ENCODE measurements around the gene CLCNKA. TPM values are rescaled to one million over a fixed set of nuclear protein-coding genes. Genes with fewer than 3 reads are reported as not detected.
"Not testable (repeated sequence)": the region's sequence is repeated elsewhere in the genome, so short reads cannot be mapped to it uniquely, and the experiment has no call there.

CLCNKA gene
- total RNA-seq, 2 donors from 2014 or later = 2.1 to 4.0 TPM

GRCh38 chr1:15975805-15976680, 45.8 kb upstream of the CLCNKA start, which contains the start of gene ZBTB17:
Gene ZBTB17, minus strand, starts transcription at chr1:15976101. Its CDS starts 27,606 bp downstream, at chr1:15948495.
- Histone ChIP-seq H3K27me3 (no peaks in the 10 kb centered on the region), H3K4me3 (peak within 1 kb of the TSS; percentile 61 to 89), H3K9me3 (no peaks in the 10 kb centered on the region), H3K4me1 (peaks cover 22% of the 10 kb centered on the region), H3K27ac (peak within 1 kb of the TSS; percentile 12 to 77 (median 58)), H3K36me3 (replicated peaks in 1 of 2; ENCODE audit: insufficient read depth in 1 of 2, low read depth in 2 of 2) (peaks cover 0 to 7% of the 10 kb centered on the region in 2 donors)
- DNase-seq = peak; percentile 95 to 97 (median 96)
- intact Hi-C loops (cut with DNase I) = no loop called here
- peak; percentile 97 for ATAC-seq
- peak; percentile 38 to 86 (median 83) for TF ChIP-seq POLR2A (IDR thresholded peaks at IDR 0.05)
- TF ChIP-seq, protein P1, sequence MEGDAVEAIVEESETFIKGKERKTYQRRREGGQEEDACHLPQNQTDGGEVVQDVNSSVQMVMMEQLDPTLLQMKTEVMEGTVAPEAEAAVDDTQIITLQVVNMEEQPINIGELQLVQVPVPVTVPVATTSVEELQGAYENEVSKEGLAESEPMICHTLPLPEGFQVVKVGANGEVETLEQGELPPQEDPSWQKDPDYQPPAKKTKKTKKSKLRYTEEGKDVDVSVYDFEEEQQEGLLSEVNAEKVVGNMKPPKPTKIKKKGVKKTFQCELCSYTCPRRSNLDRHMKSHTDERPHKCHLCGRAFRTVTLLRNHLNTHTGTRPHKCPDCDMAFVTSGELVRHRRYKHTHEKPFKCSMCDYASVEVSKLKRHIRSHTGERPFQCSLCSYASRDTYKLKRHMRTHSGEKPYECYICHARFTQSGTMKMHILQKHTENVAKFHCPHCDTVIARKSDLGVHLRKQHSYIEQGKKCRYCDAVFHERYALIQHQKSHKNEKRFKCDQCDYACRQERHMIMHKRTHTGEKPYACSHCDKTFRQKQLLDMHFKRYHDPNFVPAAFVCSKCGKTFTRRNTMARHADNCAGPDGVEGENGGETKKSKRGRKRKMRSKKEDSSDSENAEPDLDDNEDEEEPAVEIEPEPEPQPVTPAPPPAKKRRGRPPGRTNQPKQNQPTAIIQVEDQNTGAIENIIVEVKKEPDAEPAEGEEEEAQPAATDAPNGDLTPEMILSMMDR (IDR thresholded peaks at IDR 0.05) = peak in 1 of 7 experiments; percentile 8
- WGBS, 2 donors = 7 to 13% methylated on average over 28 to 47 of the region's 47 CpGs

- intact Hi-C loops (cut with DNase I); H3K27me3 ChIP-seq; H3K9me3 ChIP-seq; DNase-seq; H3K4me3 ChIP-seq; H3K27ac ChIP-seq; H3K36me3 ChIP-seq (replicated peaks in 1 of 2; ENCODE audit: insufficient read depth in 1 of 2, low read depth in 2 of 2); ATAC-seq: not testable (repeated sequence)
- peaks cover 22% of the 10 kb centered on the region for H3K4me1 ChIP-seq
- WGBS, 2 donors = 86 to 93% methylated on average over 4 of the region's 4 CpGs
Measured at GRCh38 chr1:15977947-15978346, 43.9 kb upstream of the CLCNKA start.

DNA sequence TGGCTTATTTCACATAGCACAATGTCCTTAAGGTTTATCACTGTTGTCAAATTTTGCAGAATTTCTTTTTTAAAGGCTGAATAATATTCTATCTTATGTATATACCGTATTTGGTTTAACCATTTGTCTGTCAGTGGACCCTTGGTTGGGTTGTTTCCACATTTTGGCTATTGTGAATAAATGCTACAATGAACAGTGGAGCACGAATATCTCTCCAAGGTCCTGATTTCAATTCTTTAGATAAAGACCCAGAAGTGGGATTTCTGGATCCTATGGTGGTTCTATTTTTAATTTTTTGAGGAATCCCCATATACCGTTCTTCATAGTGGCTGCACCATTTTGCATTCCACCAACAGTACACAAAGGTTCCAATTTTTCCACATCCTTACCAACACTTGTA, 40.2 kb upstream of the CLCNKA start:
- Histone ChIP-seq H3K27me3 (no peaks in the 10 kb centered on the region), H3K9me3 (no peaks in the 10 kb centered on the region), H3K27ac (no peak overlapping the region), H3K4me3 (no peak overlapping the region), H3K4me1 (no peaks in the 10 kb centered on the region), H3K36me3 (replicated peaks in 1 of 2; ENCODE audit: insufficient read depth in 1 of 2, low read depth in 2 of 2) (no peaks in the 10 kb centered on the region)
- intact Hi-C loops (cut with DNase I) = no loop called here
- TF ChIP-seq, protein P1 (IDR thresholded peaks at IDR 0.05) = no peak
- no peak for TF ChIP-seq POLR2A (IDR thresholded peaks at IDR 0.05)
- DNase-seq (no peak), ATAC-seq (no peak)
- 78 to 80% methylated on average over 3 of the region's 3 CpGs for WGBS, 2 donors

DNA sequence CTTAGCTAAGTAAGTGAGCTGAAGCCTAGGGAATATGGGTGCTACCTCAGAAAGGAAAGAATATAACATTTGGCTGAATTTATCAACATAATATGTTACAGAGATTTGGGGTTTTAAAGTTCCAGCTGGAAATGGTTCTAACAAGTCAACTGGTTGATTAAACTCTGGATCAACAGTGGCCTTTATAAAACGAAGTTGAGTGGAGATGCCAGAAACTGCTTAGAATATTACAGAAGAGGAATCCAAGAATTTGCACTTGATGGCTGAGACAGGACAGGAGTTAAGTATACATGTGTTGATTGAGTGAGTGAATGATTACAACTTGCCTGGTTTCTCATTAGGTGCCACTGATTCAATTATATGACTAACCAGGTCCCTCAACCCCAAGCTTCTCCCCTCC, 38.6 kb upstream of the CLCNKA start:
- WGBS, 2 donors = 27 to 29% methylated on average over 1 of the region's 1 CpG
- no peaks in the 10 kb centered on the region for H3K27me3 ChIP-seq
- intact Hi-C loops (cut with DNase I) = no loop called here
- no peaks in the 10 kb centered on the region for H3K4me1 ChIP-seq
- no peak for ATAC-seq
- no peak overlapping the region for H3K4me3 ChIP-seq
- no peaks in the 10 kb centered on the region for H3K36me3 ChIP-seq (replicated peaks in 1 of 2; ENCODE audit: insufficient read depth in 1 of 2, low read depth in 2 of 2)
- H3K9me3 ChIP-seq = no peaks in the 10 kb centered on the region
- DNase-seq = no peak
- TF ChIP-seq, protein P1 (IDR thresholded peaks at IDR 0.05) = no peak
- no peak for TF ChIP-seq POLR2A (IDR thresholded peaks at IDR 0.05)
- no peak overlapping the region for H3K27ac ChIP-seq

GRCh38 chr1:15985611-15986297, 36.1 kb upstream of the CLCNKA start:
- intact Hi-C loops (cut with DNase I) = no loop called here
- no peaks in the 10 kb centered on the region for H3K36me3 ChIP-seq (replicated peaks in 1 of 2; ENCODE audit: insufficient read depth in 1 of 2, low read depth in 2 of 2)
- peak overlapping the region in 2 of 4 donors; percentile 24 to 61 for H3K27ac ChIP-seq
- DNase-seq (peak in 1 of 4 donors; percentile 22), ATAC-seq (peak; percentile 70)
- WGBS, 2 donors = 41 to 42% methylated on average over 5 of the region's 5 CpGs
- no peak overlapping the region for H3K4me3 ChIP-seq
- no peaks in the 10 kb centered on the region for H3K9me3 ChIP-seq
- no peaks in the 10 kb centered on the region for H3K27me3 ChIP-seq
- peaks cover 4% of the 10 kb centered on the region for H3K4me1 ChIP-seq
- TF ChIP-seq, protein P1 (IDR thresholded peaks at IDR 0.05) = no peak
- TF ChIP-seq POLR2A (IDR thresholded peaks at IDR 0.05) = no peak

All from body of pancreas (tissue), 4 donors.